Measurements from ENCODE around the gene BMF.
"Not testable (repeated sequence)": the region's sequence is repeated elsewhere in the genome, so short reads cannot be mapped to it uniquely, and the experiment has no call there.

Gene BMF

DNA sequence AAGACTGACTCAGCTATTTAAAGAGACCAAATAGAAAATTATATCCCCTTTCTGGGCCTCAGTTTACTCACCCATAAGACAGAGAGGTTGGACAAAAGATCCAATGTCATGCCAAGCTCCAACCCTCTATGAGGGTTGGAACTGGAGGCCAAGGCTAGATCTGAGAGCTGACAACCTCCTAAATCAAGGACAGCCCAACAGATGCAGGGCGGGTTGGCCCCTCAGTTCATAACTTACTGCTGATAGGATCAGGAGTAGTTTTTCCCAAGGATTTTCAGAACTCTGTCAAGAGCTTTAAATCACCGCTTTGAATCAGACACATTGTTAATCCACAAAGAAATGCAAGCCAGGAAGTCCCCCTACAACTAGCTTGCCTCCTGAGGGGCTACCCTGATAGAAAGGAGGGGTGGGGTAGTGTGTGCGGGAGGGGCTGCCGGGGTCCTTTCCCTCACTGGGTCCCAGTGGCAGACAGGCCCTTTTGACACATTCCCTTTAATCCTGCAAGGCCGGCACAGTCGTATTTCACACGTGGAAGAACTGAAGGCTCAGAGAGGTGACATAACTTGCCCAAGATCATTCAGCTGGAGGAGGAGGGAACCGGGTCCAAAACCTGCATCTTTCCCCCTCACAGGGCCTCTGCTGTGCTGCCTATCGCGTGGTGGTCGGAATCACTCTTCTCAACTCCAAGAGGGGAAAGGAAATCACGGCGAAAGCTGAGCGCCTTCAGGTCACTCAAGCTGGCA is 21.4 kb downstream of the BMF start:
- H3K27ac ChIP-seq (ENCODE audit: low read depth, low read length), result no peak overlapping the region
- H3K9ac ChIP-seq (ENCODE audit: low read depth in 1 of 2, low read length in 2 of 2), result no peak overlapping the region
- no peaks in the 10 kb centered on the region for H3K27me3 ChIP-seq (ENCODE audit: control insufficient read depth in 1 of 2, insufficient read depth in 2 of 2, low read length in 2 of 2)
- H3K9me3 ChIP-seq (ENCODE audit: control insufficient read depth in 1 of 2, low read length in 2 of 2), result no peaks in the 10 kb centered on the region
- H3K4me1 ChIP-seq (ENCODE audit: control insufficient read depth in 1 of 2, insufficient read depth in 2 of 2, low read length in 2 of 2), result peaks cover 22 to 30% of the 10 kb centered on the region in 2 donors
- no peak overlapping the region for H3K4me3 ChIP-seq (ENCODE audit: low read depth in 1 of 2, low read length in 2 of 2)
- H3K36me3 ChIP-seq (ENCODE audit: control insufficient read depth in 1 of 2, insufficient read depth in 2 of 2, low read length in 2 of 2), result peaks cover 7 to 15% of the 10 kb centered on the region in 2 donors

- Histone ChIP-seq H3K27me3 (ENCODE audit: control insufficient read depth in 1 of 2, insufficient read depth in 2 of 2, low read length in 2 of 2) (no peaks in the 10 kb centered on the region), H3K9me3 (ENCODE audit: control insufficient read depth in 1 of 2, low read length in 2 of 2) (no peaks in the 10 kb centered on the region), H3K9ac (ENCODE audit: low read depth in 1 of 2, low read length in 2 of 2) (no peak overlapping the region), H3K4me3 (ENCODE audit: low read depth in 1 of 2, low read length in 2 of 2) (no peak overlapping the region), H3K36me3 (ENCODE audit: control insufficient read depth in 1 of 2, insufficient read depth in 2 of 2, low read length in 2 of 2) (peaks cover 2 to 3% of the 10 kb centered on the region in 2 donors), H3K27ac (ENCODE audit: low read depth, low read length) (no peak overlapping the region), H3K4me1 (ENCODE audit: control insufficient read depth in 1 of 2, insufficient read depth in 2 of 2, low read length in 2 of 2) (peaks cover 24 to 43% of the 10 kb centered on the region in 2 donors)
Measured at GRCh38 chr15:40085266-40085665, 23.4 kb downstream of the BMF start.

DNA sequence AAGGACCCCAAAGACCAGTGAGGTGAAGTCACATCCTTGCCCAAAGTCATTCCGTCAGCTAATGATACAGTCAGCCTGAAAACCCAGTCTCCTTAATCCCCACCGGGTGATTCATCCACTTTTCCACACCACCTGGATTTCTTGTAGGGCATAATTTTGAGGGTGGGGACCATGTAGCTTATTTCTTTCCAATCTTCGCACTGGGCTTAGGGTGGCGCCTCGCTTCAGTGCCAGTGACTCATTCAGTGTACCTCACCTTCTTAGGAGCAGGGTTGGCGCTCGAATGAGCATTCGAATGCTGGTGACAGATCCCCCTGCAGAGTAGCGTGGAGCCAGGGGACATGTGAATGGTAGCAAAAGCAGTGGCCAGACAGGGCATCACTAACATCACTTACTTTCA is 24.0 kb downstream of the BMF start:
- no peaks in the 10 kb centered on the region for H3K36me3 ChIP-seq (ENCODE audit: control insufficient read depth in 1 of 2, insufficient read depth in 2 of 2, low read length in 2 of 2)
- H3K27me3 ChIP-seq (ENCODE audit: control insufficient read depth in 1 of 2, insufficient read depth in 2 of 2, low read length in 2 of 2), result no peaks in the 10 kb centered on the region
- H3K27ac ChIP-seq (ENCODE audit: low read depth, low read length), result no peak overlapping the region
- peaks cover 24 to 46% of the 10 kb centered on the region in 2 donors for H3K4me1 ChIP-seq (ENCODE audit: control insufficient read depth in 1 of 2, insufficient read depth in 2 of 2, low read length in 2 of 2)
- H3K9me3 ChIP-seq (ENCODE audit: control insufficient read depth in 1 of 2, low read length in 2 of 2), result no peaks in the 10 kb centered on the region
- no peak overlapping the region for H3K4me3 ChIP-seq (ENCODE audit: low read depth in 1 of 2, low read length in 2 of 2)
- no peak overlapping the region for H3K9ac ChIP-seq (ENCODE audit: low read depth in 1 of 2, low read length in 2 of 2)

GRCh38 chr15:40082195-40082883 is 26.3 kb downstream of the BMF start:
- Histone ChIP-seq H3K4me1 (ENCODE audit: control insufficient read depth in 1 of 2, insufficient read depth in 2 of 2, low read length in 2 of 2) (peaks cover 24 to 38% of the 10 kb centered on the region in 2 donors), H3K27ac (ENCODE audit: low read depth, low read length) (no peak overlapping the region), H3K27me3 (ENCODE audit: control insufficient read depth in 1 of 2, insufficient read depth in 2 of 2, low read length in 2 of 2) (no peaks in the 10 kb centered on the region), H3K9me3 (ENCODE audit: control insufficient read depth in 1 of 2, low read length in 2 of 2) (no peaks in the 10 kb centered on the region), H3K36me3 (ENCODE audit: control insufficient read depth in 1 of 2, insufficient read depth in 2 of 2, low read length in 2 of 2) (no peaks in the 10 kb centered on the region), H3K9ac (ENCODE audit: low read depth in 1 of 2, low read length in 2 of 2) (peak overlapping the region; percentile 48 to 67), H3K4me3 (ENCODE audit: low read depth in 1 of 2, low read length in 2 of 2) (peak overlapping the region; percentile 61 to 63)

DNA sequence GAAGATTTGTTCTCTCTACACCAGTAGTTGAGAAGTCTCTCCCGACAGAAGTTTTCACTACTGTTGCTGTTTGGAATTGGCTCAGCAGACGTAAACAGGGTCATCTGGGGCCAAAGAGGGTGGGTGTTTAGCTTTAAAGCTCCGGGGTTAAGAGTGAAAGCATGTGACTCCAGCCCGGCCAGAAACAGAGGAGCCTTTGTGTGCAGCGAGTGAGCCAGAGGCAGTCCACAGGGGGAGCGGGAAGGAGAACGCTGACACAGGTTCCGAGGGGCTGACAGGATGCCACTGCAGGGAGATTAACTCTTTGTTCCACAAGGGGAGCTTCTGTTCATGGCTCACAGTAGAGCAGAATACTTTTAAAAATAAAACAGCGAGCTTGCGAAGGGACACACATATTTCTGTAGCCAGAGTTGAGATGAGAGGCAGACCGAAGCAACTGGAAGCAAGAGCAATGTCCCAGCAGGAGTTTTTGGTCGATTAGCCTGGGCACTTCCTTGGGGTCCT is 26.9 kb downstream of the BMF start:
- peaks cover 24 to 38% of the 10 kb centered on the region in 2 donors for H3K4me1 ChIP-seq (ENCODE audit: control insufficient read depth in 1 of 2, insufficient read depth in 2 of 2, low read length in 2 of 2)
- peak overlapping the region; percentile 54 for H3K27ac ChIP-seq (ENCODE audit: low read depth, low read length)
- H3K4me3 ChIP-seq (ENCODE audit: low read depth in 1 of 2, low read length in 2 of 2), result peak overlapping the region; percentile 61 to 63
- no peaks in the 10 kb centered on the region for H3K9me3 ChIP-seq (ENCODE audit: control insufficient read depth in 1 of 2, low read length in 2 of 2)
- H3K27me3 ChIP-seq (ENCODE audit: control insufficient read depth in 1 of 2, insufficient read depth in 2 of 2, low read length in 2 of 2), result no peaks in the 10 kb centered on the region
- H3K36me3 ChIP-seq (ENCODE audit: control insufficient read depth in 1 of 2, insufficient read depth in 2 of 2, low read length in 2 of 2), result no peaks in the 10 kb centered on the region
- peak overlapping the region; percentile 48 to 67 for H3K9ac ChIP-seq (ENCODE audit: low read depth in 1 of 2, low read length in 2 of 2)

DNA sequence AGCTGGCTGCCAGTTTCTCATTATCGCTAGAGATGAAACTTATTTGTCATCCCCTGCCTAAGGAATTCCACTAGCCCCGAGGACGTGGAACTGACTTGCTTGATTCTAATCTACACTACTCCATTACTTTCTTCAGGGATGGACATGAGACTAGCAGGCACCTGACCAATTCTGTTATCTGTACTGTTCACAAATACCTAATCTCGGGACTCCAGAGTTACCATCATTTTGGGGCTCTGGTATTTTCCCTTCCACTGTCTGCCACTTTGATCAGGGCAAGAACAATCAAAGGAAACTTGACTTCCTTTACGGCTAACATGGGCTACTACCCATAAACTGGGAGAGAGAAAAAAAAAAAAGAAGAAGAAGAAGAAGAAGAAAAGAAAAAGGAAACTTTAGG is 27.8 kb downstream of the BMF start:
- Histone ChIP-seq H3K27me3 (ENCODE audit: control insufficient read depth in 1 of 2, insufficient read depth in 2 of 2, low read length in 2 of 2) (no peaks in the 10 kb centered on the region), H3K27ac (ENCODE audit: low read depth, low read length) (no peak overlapping the region), H3K9me3 (ENCODE audit: control insufficient read depth in 1 of 2, low read length in 2 of 2) (no peaks in the 10 kb centered on the region), H3K4me3 (ENCODE audit: low read depth in 1 of 2, low read length in 2 of 2) (peak overlapping the region in 1 of 2 donors; percentile 18), H3K36me3 (ENCODE audit: control insufficient read depth in 1 of 2, insufficient read depth in 2 of 2, low read length in 2 of 2) (no peaks in the 10 kb centered on the region), H3K9ac (ENCODE audit: low read depth in 1 of 2, low read length in 2 of 2) (no peak overlapping the region), H3K4me1 (ENCODE audit: control insufficient read depth in 1 of 2, insufficient read depth in 2 of 2, low read length in 2 of 2) (peaks cover 24 to 38% of the 10 kb centered on the region in 2 donors)

DNA sequence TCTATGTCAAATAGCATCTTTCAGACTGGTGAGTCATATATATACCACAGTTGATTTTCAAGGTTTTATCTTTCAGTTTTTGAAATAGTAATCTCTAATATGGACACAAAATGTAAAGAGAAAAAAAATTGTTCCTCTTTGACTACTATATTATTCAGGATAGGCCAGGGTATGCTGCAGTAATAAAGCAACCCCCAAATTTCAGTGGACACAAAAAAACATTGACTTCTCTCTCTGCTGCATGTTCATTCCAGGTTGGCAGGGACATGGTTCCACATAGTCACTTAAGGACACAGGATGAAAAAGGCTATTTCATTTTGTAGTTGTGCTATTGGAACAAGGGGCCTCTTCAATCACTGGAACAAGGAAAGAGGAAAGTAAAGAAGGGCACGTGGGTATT is 28.6 kb downstream of the BMF start:
- H3K27ac ChIP-seq (ENCODE audit: low read depth, low read length), result no peak overlapping the region
- H3K4me1 ChIP-seq (ENCODE audit: control insufficient read depth in 1 of 2, insufficient read depth in 2 of 2, low read length in 2 of 2), result peaks cover 31 to 38% of the 10 kb centered on the region in 2 donors
- no peaks in the 10 kb centered on the region for H3K9me3 ChIP-seq (ENCODE audit: control insufficient read depth in 1 of 2, low read length in 2 of 2)
- no peak overlapping the region for H3K9ac ChIP-seq (ENCODE audit: low read depth in 1 of 2, low read length in 2 of 2)
- no peak overlapping the region for H3K4me3 ChIP-seq (ENCODE audit: low read depth in 1 of 2, low read length in 2 of 2)
- no peaks in the 10 kb centered on the region for H3K27me3 ChIP-seq (ENCODE audit: control insufficient read depth in 1 of 2, insufficient read depth in 2 of 2, low read length in 2 of 2)
- H3K36me3 ChIP-seq (ENCODE audit: control insufficient read depth in 1 of 2, insufficient read depth in 2 of 2, low read length in 2 of 2), result no peaks in the 10 kb centered on the region

DNA sequence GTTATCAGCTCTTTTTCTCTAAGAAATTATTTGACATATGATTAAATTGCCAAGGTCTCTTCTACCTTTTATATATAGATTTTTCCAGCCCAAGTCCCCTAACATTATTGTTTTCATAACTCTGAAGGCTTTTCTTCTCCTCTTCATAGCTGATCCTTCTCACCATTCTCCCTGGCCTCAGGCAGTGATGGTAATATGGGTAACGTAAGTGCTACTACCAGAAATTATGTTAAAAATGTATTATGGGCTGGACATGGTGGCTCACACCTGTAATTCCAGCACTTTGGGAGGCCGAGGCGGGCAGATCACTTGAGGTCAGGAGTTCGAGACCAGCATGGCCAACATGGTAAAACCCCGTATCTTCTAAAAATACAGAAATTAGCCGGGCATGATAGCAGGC is 29.2 kb downstream of the BMF start:
- Histone ChIP-seq H3K4me1 (ENCODE audit: control insufficient read depth in 1 of 2, insufficient read depth in 2 of 2, low read length in 2 of 2) (peaks cover 32 to 38% of the 10 kb centered on the region in 2 donors), H3K9me3 (ENCODE audit: control insufficient read depth in 1 of 2, low read length in 2 of 2) (no peaks in the 10 kb centered on the region), H3K9ac (ENCODE audit: low read depth in 1 of 2, low read length in 2 of 2) (no peak overlapping the region), H3K4me3 (ENCODE audit: low read depth in 1 of 2, low read length in 2 of 2) (no peak overlapping the region), H3K27ac (ENCODE audit: low read depth, low read length) (no peak overlapping the region), H3K27me3 (ENCODE audit: control insufficient read depth in 1 of 2, insufficient read depth in 2 of 2, low read length in 2 of 2) (no peaks in the 10 kb centered on the region), H3K36me3 (ENCODE audit: control insufficient read depth in 1 of 2, insufficient read depth in 2 of 2, low read length in 2 of 2) (no peaks in the 10 kb centered on the region)

- H3K36me3 ChIP-seq (ENCODE audit: control insufficient read depth in 1 of 2, insufficient read depth in 2 of 2, low read length in 2 of 2), result no peaks in the 10 kb centered on the region
- peaks cover 5 to 16% of the 10 kb centered on the region in 2 donors for H3K4me1 ChIP-seq (ENCODE audit: control insufficient read depth in 1 of 2, insufficient read depth in 2 of 2, low read length in 2 of 2)
- H3K4me3 ChIP-seq (ENCODE audit: low read depth in 1 of 2, low read length in 2 of 2), result no peak overlapping the region
- H3K27me3 ChIP-seq (ENCODE audit: control insufficient read depth in 1 of 2, insufficient read depth in 2 of 2, low read length in 2 of 2), result no peaks in the 10 kb centered on the region
- no peak overlapping the region for H3K27ac ChIP-seq (ENCODE audit: low read depth, low read length)
- H3K9ac ChIP-seq (ENCODE audit: low read depth in 1 of 2, low read length in 2 of 2), result no peak overlapping the region
- no peaks in the 10 kb centered on the region for H3K9me3 ChIP-seq (ENCODE audit: control insufficient read depth in 1 of 2, low read length in 2 of 2)
Measured at GRCh38 chr15:40075298-40076044, 33.2 kb downstream of the BMF start.

DNA sequence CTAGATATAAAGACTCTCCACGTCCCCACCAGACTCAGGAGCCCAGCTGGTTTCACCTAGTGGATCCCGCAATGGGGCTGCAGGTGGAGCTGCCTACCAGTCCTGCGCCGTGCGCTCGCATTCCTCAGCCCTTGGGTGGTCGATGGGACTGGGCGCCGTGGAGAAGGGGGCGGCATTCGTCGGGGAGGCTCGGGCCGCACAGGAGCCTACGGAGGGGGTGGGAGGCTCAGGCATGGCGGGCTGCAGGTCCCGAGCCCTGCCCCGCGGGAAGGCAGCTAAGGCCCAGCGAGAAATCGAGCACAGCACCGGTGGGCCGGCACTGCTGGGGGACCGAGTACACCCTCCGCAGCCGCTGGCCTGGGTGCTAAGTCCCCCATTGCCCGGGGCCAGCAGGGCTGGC is 34.0 kb downstream of the BMF start:
- H3K27ac ChIP-seq (ENCODE audit: low read depth, low read length); H3K9me3 ChIP-seq (ENCODE audit: control insufficient read depth in 1 of 2, low read length in 2 of 2); H3K9ac ChIP-seq (ENCODE audit: low read depth in 1 of 2, low read length in 2 of 2); H3K36me3 ChIP-seq (ENCODE audit: control insufficient read depth in 1 of 2, insufficient read depth in 2 of 2, low read length in 2 of 2); H3K4me3 ChIP-seq (ENCODE audit: low read depth in 1 of 2, low read length in 2 of 2); H3K27me3 ChIP-seq (ENCODE audit: control insufficient read depth in 1 of 2, insufficient read depth in 2 of 2, low read length in 2 of 2): not testable (repeated sequence)
- H3K4me1 ChIP-seq (ENCODE audit: control insufficient read depth in 1 of 2, insufficient read depth in 2 of 2, low read length in 2 of 2), result peaks cover 7 to 21% of the 10 kb centered on the region in 2 donors
